DMS153 treated with DMSO at 0.1 percent for 48 hours (cell line): ENCODE data around the gene SIRPA.

Source experiments
- DNase-seq: peaks from one replicate; lab custom pipeline; 2025; ENCODE audit not compliant: unreplicated experiment; lab: John Stamatoyannopoulos, UW

The SIRPA gene

DNA sequence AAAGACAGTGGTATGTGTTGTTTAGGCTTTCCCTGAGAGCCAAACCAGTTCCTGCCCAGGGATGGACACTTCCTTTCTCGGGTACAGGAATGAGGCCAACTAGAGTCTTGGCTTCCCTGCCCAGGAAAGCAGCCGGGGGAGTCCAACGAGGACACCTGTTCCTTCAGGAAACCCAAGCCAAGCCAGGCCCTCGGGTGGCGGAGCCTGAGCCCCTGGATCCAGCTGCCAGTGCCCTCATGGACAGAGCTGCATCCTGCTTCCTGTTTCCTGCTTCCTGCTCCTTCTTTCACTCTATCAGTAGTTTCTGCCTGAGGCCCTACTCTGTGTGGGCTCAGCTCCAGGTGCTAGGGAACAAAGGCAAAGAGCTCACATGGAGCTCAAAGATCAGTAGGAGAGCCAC lies 7.9 kb upstream of the SIRPA start:
- DNase-seq = no peak

GRCh38 chr20:1887756-1888155 lies 7.5 kb upstream of the SIRPA start:
- no peak for DNase-seq

DNA sequence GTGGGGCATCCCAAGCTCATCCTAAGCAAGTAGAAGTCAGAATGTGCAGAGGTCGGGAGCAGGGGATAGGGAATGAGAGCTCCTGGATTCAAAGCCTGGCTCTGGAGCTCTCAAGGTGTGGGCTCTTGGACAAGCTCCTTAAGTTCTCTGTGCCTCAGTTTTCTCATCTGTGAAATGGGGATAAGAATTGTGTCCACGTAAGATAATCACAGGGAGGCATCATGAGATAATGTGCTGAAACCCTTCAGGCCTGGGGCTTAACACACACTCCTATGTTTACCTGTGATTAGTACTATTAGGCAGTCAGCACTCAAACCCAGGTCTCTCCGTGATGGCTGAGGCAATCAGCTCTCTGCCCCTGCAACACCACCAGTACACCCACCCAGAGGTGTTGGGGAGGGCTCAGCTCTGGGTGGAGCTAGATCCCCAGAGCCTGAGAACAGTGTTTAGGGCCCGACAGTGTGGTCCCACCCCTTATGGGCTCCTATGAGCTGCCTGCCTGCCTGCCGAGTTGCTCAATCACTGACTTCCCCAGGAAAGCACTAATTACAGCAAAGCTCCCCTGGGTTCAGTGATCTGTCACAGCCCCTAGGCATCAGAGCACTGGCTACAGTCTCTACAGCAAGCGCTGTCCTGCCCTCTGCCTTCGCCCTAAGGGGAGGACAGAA lies 6.3 kb upstream of the SIRPA start:
- DNase-seq = no peak

DNA sequence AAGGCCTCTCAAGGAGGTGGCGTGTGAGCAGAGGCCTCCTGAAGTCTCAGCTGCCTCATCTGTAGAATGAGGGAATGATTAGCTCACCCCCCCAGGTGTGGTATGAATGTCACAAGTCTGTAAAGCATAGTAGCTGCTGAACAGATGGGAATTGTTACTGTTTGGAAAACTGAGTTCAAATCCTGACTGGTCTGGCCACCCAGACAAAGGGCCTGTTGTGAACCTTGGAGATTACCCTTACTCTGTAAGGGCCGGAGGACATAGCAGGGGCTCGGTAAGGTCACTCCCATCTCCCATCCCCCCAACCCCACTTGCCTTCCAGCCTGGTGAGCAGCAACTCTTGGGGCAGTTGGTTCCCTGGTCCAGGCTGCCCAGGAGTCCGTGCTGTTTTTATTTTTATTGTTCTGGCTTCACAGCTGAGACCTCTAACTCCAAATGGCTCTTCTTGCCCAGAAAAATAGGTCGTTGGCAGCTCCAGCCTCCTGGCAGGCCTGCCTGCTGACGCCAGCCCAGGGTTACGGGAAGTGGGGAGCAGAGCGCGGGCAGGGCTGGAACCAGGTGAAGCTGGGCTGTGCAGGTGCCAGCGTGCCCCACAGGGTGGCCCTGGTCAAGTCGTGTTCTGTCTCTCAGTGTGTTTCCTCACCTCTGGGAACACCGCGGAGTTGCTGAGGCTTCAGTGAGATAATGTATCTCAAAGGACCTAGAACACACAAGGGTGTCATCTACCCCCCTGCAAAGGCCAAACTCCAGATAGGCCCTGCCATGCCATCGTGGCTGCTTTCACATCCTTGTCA lies 4.5 kb upstream of the SIRPA start:
- no peak for DNase-seq

DNA sequence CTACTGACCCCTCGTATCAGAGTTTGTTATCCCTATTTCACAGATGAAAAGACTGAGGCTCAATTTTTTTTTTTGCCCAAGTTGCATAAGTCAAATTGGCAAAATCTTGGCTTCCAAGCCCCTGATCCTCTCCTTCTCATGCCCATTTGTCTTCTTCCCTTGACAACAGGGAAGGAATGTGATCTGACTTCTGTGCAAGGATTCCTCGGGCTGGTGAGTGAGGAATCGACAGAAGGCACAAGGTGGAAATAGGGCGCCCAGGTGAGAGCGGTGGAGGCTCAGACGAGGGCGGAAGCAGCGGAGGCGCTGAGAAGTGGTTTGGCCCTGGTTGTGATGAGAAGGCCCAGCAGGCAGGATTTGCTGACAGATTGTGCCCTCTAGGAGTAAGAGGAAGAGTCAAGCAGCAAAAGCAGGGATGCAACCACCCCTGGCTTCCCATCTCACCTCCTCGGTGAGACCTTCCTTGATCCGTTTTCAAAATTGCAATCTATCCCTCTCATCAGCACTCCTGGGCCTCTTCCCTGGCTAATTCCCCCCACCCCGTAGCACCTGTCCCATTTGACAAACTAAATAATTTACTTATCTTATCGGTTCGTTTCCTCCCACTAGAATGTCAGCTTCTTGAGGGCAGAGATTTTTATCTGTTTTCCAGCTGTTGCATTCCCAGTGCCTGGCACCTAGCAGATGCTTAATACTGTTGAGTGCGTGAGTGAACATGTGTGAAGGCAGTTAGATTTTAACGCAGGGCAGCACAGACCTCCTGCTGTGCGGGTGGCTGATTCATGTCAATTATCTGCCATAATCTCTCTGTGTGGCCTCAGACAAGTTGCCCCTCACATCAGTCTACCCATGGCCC lies 3.7 kb upstream of the SIRPA start:
- DNase-seq = no peak

DNA sequence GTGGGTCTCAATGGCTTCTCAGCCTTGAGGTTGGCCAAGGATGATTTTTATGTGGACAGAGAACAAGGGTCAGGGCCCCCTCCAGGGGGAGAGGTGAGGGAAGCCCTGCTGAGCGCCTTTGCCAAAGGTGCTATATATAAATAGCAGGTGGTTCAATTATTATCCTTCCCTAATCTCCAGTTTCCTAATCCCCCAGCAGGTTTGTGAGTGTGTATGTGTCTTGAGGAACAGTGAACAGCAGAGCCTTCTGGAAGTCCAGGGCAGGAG lies 3.2 kb upstream of the SIRPA start:
- DNase-seq = no peak

DNA sequence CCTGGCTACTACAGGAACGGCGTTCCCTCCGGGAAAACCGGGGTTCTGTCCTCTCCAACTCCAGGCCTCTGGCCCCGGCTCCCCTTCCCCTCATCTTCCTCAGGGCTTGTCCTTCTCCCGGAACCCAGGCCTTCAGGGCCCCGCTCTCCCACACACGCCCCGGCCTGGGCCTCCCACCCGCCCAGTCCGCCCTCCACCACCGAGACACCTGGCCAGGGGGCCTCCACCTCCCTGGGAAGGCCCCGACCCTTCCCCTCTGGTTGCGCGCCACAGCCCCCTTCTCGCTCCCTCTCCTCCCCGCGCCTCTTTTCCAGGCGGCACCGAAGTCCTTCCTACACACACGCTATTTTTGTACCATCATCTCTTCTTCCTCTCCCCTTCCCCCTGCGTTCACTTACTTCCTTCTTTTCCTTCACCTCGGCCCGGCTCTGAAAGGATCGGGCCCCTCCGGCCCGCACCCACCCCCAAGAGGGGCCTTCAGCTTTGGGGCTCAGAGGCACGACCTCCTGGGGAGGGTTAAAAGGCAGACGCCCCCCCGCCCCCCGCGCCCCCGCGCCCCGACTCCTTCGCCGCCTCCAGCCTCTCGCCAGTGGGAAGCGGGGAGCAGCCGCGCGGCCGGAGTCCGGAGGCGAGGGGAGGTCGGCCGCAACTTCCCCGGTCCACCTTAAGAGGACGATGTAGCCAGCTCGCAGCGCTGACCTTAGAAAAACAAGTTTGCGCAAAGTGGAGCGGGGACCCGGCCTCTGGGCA lies 1.3 kb upstream of the SIRPA start:
- DNase-seq = no peak

DNA sequence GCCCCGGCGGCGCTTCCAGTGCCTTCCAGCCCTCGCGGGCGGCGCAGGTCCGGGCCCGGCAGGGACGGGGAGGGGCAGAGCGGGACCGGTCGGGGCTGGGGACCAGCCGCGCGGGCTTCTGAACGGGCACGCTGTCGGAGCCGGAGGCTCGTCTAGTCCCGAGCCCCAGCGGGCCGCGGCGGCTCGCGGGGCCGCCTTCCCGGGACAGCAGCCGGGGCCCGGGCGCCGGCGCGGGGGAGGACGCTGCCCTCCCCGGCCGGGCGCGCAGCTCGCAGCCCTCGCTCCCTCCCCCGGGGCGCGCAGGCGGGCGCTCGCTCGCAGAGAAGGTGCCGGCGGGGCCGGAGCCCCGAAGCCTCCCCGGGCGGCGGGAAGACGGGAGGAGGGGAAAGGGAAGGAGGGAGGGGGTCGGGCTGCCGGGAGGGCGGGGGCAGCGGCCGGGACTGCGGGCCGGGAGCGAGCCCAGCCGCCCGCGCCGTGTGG lies 696 bp upstream of the SIRPA start:
- no peak for DNase-seq

DNA sequence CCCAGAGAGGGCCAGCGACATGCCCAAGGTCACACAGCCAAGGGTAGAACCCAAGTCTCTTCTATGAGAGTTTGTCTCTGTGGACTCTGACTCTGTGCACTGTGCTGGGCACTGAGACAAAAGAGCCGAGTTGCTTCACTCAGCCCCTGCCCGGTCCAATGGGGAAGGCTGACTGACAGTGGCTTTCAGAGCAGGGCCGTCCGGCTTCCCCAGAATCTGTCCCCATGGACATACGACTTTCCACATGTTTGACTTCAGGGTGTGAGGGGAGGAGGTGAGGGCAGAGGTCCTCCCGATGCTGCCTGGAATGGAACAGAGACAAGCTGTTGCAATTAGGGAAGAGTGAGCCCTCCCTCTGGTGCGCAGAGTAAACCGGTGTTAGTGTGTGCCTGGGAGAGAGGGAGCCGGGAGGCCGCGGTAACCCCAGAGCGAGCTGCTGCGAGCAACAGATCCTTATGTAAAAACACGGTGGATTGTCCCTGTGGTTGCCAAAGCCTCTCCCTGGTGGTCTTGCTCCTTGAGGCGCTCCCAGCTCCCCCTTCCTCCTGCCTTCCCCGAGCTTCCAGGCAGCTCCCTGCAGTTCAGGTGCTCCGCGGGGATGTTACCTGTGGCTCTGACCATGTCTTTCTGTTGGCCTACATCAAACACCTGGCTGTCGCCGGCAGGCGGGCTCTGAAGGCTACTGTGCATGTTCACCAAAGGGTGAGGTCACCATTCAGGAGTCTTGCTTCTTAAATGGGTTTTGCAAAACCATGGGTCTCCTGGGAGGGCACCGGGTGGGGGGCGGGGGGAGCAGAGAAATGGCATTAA lies 672 bp downstream of the SIRPA start:
- DNase-seq = no peak

- no peak for DNase-seq
These were observed 1.5 kb downstream of the SIRPA start for GRCh38 chr20:1896484-1897258.

DNA sequence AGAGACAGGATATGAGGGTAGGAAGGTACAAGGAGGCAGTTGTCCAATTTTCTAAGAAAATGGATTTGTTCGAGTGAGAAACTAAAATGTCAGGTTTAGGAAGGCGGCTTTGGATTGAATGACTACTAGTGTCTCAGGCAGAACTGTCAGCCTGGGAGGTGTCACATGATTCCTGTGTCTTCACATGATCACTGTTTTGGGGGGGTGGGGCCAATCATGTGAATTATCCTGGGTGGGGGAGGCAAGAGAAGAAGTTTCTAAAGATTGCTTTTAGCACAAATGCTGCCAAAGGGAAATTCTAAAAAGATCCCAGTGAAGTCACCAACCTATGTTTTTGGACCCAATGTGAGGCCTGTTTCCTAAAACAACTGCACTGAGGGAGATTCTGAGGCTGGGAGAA lies 2.3 kb downstream of the SIRPA start:
- DNase-seq = no peak

GRCh38 chr20:1897965-1898464 lies 2.8 kb downstream of the SIRPA start:
- DNase-seq = no peak

GRCh38 chr20:1898482-1899240 lies 3.5 kb downstream of the SIRPA start:
- DNase-seq = no peak

- no peak for DNase-seq
These were observed 4.0 kb downstream of the SIRPA start for GRCh38 chr20:1899241-1899525.

DNA sequence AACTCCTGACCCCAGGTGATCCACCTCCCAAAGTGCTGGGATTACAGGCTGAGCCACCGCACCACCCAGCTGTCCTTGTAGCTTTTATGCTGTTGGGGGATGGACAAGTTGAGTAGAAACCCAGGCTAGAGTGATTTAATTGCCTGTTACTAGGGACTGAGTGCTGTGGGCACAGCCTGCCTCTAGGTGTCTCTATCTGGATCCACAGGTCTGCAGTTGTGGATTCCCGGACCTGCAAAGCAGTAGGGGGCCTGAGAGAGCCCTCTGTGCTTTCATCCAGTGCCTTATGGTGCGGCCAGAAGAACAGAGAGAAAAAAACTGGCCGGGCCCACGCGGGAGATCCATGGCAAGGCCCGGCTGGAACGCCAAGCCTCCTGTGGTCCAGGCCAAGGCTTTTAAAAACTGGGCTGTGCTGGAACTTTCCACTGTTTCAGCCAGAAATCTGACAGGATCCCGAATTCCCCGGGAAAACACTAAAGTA lies 5.2 kb downstream of the SIRPA start:
- peak; percentile 14 for DNase-seq

DNA sequence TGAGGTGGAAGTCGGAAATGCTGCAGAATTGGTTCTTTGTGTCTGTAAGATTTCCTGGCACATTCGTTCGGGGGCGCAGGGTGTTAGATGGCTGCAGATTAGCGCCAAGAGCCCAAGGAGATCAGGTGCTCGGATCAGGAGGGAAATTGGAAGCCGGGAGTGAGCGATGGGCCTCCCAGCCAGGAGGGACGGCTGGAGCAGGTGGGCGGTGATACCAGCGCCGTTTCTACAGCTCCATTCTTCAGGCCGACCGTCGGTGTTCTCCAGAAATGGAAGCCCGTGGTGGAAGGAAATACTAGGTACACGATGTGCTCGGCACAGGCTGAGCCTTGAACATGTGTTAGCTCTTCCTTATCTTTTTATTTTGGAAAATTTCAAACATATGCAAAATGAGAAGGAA lies 6.5 kb downstream of the SIRPA start:
- no peak for DNase-seq

- no peak for DNase-seq
These were observed 7.0 kb downstream of the SIRPA start for GRCh38 chr20:1902188-1902587.

GRCh38 chr20:1904135-1904534 lies 8.9 kb downstream of the SIRPA start:
- DNase-seq = no peak

- no peak for DNase-seq
These were observed 9.8 kb downstream of the SIRPA start for GRCh38 chr20:1905009-1905408.
